ENCODE data around the gene PDZRN3. TPM values are rescaled to one million over a fixed set of nuclear protein-coding genes. Genes with fewer than 3 reads are reported as not detected.

Gene PDZRN3
- total RNA-seq, 1 donor from 2014 or later, result 19.8 TPM

DNA sequence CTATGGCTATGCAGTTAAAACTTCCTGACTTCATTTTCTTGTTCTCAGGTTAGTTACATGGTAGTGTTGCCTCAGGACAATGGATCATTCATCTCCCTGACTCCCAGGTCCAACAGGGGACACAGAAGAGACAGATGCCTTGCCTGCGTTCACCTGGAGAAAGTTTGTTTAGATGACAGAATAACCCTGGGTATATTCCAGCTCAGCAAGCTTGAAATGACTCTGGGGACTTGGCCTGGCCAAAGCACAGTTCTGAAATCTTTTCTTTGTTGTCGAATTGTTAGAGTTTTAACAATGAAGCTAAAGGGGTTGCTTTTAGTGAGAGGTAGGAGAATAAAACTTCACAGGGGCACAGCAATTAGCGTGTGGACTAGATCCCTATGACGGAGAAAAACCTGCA, 206.1 kb downstream of the PDZRN3 start:
- no peak overlapping the region for H3K9ac ChIP-seq (ENCODE audit: low read length)
- no peak for FAIRE-seq
- H3K4me1 ChIP-seq (ENCODE audit: insufficient read depth, low read length), result no peaks in the 10 kb centered on the region
- H3K4me3 Mint-ChIP-seq (ENCODE audit: unreplicated experiment), result no peak overlapping the region
- no peak overlapping the region for H3K27ac ChIP-seq (ENCODE audit: low read depth, low read length)
- TF ChIP-seq, protein P1, sequence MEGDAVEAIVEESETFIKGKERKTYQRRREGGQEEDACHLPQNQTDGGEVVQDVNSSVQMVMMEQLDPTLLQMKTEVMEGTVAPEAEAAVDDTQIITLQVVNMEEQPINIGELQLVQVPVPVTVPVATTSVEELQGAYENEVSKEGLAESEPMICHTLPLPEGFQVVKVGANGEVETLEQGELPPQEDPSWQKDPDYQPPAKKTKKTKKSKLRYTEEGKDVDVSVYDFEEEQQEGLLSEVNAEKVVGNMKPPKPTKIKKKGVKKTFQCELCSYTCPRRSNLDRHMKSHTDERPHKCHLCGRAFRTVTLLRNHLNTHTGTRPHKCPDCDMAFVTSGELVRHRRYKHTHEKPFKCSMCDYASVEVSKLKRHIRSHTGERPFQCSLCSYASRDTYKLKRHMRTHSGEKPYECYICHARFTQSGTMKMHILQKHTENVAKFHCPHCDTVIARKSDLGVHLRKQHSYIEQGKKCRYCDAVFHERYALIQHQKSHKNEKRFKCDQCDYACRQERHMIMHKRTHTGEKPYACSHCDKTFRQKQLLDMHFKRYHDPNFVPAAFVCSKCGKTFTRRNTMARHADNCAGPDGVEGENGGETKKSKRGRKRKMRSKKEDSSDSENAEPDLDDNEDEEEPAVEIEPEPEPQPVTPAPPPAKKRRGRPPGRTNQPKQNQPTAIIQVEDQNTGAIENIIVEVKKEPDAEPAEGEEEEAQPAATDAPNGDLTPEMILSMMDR (IDR thresholded peaks at IDR 0.05; ENCODE audit: insufficient read depth, low read depth, low read length), result no peak
- no peak for TF ChIP-seq EZH2 (IDR thresholded peaks at IDR 0.05; ENCODE audit: insufficient read depth, low read length)
- H3K27me3 ChIP-seq (ENCODE audit: insufficient read depth, low read length), result no peaks in the 10 kb centered on the region
- H3K36me3 ChIP-seq (ENCODE audit: insufficient read depth, low read length), result no peaks in the 10 kb centered on the region
- H3K9me3 ChIP-seq (ENCODE audit: insufficient read depth, low read depth, low read length), result no peaks in the 10 kb centered on the region
- H3K79me2 ChIP-seq (ENCODE audit: insufficient read depth, low read length), result no peaks in the 10 kb centered on the region
- no peak overlapping the region for H3K4me2 ChIP-seq (ENCODE audit: low read length)
- H3K27ac Mint-ChIP-seq (ENCODE audit: unreplicated experiment), result no peak overlapping the region
- no peaks in the 10 kb centered on the region for H3K27me3 Mint-ChIP-seq (ENCODE audit: low read depth, unreplicated experiment)
- DNase-seq (ENCODE audit: low read depth), result no peak
- H3K36me3 Mint-ChIP-seq (ENCODE audit: low read depth, unreplicated experiment), result no peaks in the 10 kb centered on the region
- H3K4me1 Mint-ChIP-seq (ENCODE audit: low read depth, unreplicated experiment), result peaks cover 2% of the 10 kb centered on the region
- no peaks in the 10 kb centered on the region for H3K9me3 Mint-ChIP-seq (ENCODE audit: unreplicated experiment)
- no peak overlapping the region for H2AFZ ChIP-seq (ENCODE audit: low read depth, low read length)
- no peaks in the 10 kb centered on the region for H4K20me1 ChIP-seq (ENCODE audit: insufficient read depth, low read length)
- no peak overlapping the region for H3K4me3 ChIP-seq (ENCODE audit: insufficient read depth, low read depth, low read length)

DNA sequence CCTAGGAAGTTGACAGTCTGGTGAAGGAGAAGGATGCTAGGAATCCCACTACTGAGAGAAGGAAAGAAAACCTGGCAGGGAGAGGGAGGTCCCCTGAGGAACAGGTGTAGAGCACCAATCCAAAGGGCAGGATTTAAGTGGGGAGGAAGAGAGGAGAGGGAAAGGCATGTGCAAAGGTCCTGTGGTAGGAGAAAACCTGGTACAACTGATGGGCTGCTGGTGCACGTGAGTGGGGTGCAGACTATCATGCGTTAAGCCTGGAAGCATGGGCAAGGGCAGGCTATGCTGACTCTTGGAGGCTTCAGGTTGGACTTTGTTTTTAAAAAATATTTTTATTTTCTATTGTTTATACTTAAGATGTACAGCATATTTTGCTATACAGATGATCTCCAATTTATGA, 209.6 kb downstream of the PDZRN3 start:
- DNase-seq (ENCODE audit: low read depth) (no peak), FAIRE-seq (no peak)
- H3K36me3 Mint-ChIP-seq (ENCODE audit: low read depth, unreplicated experiment), result peaks cover 2% of the 10 kb centered on the region
- Histone ChIP-seq H3K4me2 (ENCODE audit: low read length) (no peak overlapping the region), H3K4me3 (ENCODE audit: insufficient read depth, low read depth, low read length) (no peak overlapping the region), H3K27ac (ENCODE audit: low read depth, low read length) (no peak overlapping the region), H3K36me3 (ENCODE audit: insufficient read depth, low read length) (no peaks in the 10 kb centered on the region), H3K4me1 (ENCODE audit: insufficient read depth, low read length) (no peaks in the 10 kb centered on the region), H3K9me3 (ENCODE audit: insufficient read depth, low read depth, low read length) (no peaks in the 10 kb centered on the region), H3K79me2 (ENCODE audit: insufficient read depth, low read length) (no peaks in the 10 kb centered on the region), H3K9ac (ENCODE audit: low read length) (no peak overlapping the region), H4K20me1 (ENCODE audit: insufficient read depth, low read length) (no peaks in the 10 kb centered on the region), H3K27me3 (ENCODE audit: insufficient read depth, low read length) (no peaks in the 10 kb centered on the region), H2AFZ (ENCODE audit: low read depth, low read length) (no peak overlapping the region)
- no peaks in the 10 kb centered on the region for H3K9me3 Mint-ChIP-seq (ENCODE audit: unreplicated experiment)
- H3K27ac Mint-ChIP-seq (ENCODE audit: unreplicated experiment), result no peak overlapping the region
- TF ChIP-seq, protein P1 (IDR thresholded peaks at IDR 0.05; ENCODE audit: insufficient read depth, low read depth, low read length), result no peak
- TF ChIP-seq EZH2 (IDR thresholded peaks at IDR 0.05; ENCODE audit: insufficient read depth, low read length), result no peak
- no peaks in the 10 kb centered on the region for H3K27me3 Mint-ChIP-seq (ENCODE audit: low read depth, unreplicated experiment)
- no peaks in the 10 kb centered on the region for H3K4me1 Mint-ChIP-seq (ENCODE audit: low read depth, unreplicated experiment)
- H3K4me3 Mint-ChIP-seq (ENCODE audit: unreplicated experiment), result no peak overlapping the region

DNA sequence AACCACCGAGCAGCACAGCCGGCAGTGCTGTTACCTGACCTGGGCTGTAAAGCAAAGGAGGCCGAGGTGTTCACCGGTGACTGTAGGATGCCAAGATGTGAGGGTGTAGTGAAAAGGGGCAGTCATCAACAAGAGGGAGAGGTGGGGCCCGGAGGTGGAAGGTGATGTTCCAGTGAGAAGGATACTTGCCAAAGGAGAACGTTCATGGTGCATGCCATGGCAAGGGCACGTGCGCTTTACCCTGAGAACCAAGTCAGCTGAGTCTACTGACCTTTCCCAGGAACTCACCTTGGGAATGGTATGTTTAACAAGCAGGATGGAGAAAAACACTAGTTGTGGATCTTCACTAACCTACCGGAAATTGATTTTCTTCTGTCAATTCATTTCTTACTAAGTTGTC, 211.1 kb downstream of the PDZRN3 start:
- Mint-ChIP-seq H3K27me3 (ENCODE audit: low read depth, unreplicated experiment) (no peaks in the 10 kb centered on the region), H3K4me1 (ENCODE audit: low read depth, unreplicated experiment) (peaks cover 6% of the 10 kb centered on the region), H3K9me3 (ENCODE audit: unreplicated experiment) (no peaks in the 10 kb centered on the region), H3K27ac (ENCODE audit: unreplicated experiment) (no peak overlapping the region), H3K4me3 (ENCODE audit: unreplicated experiment) (no peak overlapping the region), H3K36me3 (ENCODE audit: low read depth, unreplicated experiment) (peaks cover 2% of the 10 kb centered on the region)
- Histone ChIP-seq H3K4me1 (ENCODE audit: insufficient read depth, low read length) (peaks cover 2% of the 10 kb centered on the region), H3K27me3 (ENCODE audit: insufficient read depth, low read length) (no peaks in the 10 kb centered on the region), H3K4me2 (ENCODE audit: low read length) (no peak overlapping the region), H3K36me3 (ENCODE audit: insufficient read depth, low read length) (no peaks in the 10 kb centered on the region), H3K4me3 (ENCODE audit: insufficient read depth, low read depth, low read length) (no peak overlapping the region), H3K9me3 (ENCODE audit: insufficient read depth, low read depth, low read length) (no peaks in the 10 kb centered on the region), H4K20me1 (ENCODE audit: insufficient read depth, low read length) (no peaks in the 10 kb centered on the region), H3K27ac (ENCODE audit: low read depth, low read length) (no peak overlapping the region), H2AFZ (ENCODE audit: low read depth, low read length) (no peak overlapping the region), H3K9ac (ENCODE audit: low read length) (no peak overlapping the region), H3K79me2 (ENCODE audit: insufficient read depth, low read length) (no peaks in the 10 kb centered on the region)
- TF ChIP-seq EZH2 (IDR thresholded peaks at IDR 0.05; ENCODE audit: insufficient read depth, low read length), result no peak
- TF ChIP-seq, protein P1 (IDR thresholded peaks at IDR 0.05; ENCODE audit: insufficient read depth, low read depth, low read length), result no peak
- FAIRE-seq (no peak), DNase-seq (ENCODE audit: low read depth) (no peak)

Data from astrocyte (in vitro differentiated cells and primary cell).